ENCODE data around the gene CBLB.

CBLB gene

GRCh38 chr3:105620236-105620635 lies 248.6 kb downstream of the CBLB start:
- in situ Hi-C loops (cut with MboI; ENCODE audit: low sequenced_read_pairs, unreplicated experiment): no loop called here
- no peak for DNase-seq (ENCODE audit: low spot score)
- TF ChIP-seq, protein P1, sequence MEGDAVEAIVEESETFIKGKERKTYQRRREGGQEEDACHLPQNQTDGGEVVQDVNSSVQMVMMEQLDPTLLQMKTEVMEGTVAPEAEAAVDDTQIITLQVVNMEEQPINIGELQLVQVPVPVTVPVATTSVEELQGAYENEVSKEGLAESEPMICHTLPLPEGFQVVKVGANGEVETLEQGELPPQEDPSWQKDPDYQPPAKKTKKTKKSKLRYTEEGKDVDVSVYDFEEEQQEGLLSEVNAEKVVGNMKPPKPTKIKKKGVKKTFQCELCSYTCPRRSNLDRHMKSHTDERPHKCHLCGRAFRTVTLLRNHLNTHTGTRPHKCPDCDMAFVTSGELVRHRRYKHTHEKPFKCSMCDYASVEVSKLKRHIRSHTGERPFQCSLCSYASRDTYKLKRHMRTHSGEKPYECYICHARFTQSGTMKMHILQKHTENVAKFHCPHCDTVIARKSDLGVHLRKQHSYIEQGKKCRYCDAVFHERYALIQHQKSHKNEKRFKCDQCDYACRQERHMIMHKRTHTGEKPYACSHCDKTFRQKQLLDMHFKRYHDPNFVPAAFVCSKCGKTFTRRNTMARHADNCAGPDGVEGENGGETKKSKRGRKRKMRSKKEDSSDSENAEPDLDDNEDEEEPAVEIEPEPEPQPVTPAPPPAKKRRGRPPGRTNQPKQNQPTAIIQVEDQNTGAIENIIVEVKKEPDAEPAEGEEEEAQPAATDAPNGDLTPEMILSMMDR (IDR thresholded peaks at IDR 0.05; ENCODE audit: borderline replicate concordance, control extremely low read depth, extremely low read depth, insufficient read depth, missing control alignments): no peak

DNA sequence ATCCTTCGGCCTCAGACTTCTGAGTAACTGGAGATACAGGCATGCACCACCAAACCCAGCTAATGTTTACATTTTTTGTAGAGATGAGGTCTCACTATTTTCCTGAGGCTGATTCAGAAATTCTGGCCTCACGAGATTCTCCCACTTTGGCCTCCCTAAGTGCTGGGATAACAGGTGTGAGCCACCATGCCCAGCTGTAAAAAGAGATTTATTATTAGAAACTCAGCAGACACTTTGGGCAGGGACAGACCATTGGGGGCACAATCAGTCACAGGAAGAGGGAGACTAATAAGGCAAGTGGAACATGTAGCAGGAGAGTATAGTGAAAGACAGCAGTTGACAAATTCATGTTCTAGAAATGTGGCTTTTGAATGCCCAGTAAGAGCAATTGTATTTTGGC lies 249.2 kb downstream of the CBLB start:
- TF ChIP-seq, protein P1 (IDR thresholded peaks at IDR 0.05; ENCODE audit: borderline replicate concordance, control extremely low read depth, extremely low read depth, insufficient read depth, missing control alignments): no peak
- in situ Hi-C loops (cut with MboI; ENCODE audit: low sequenced_read_pairs, unreplicated experiment): no loop called here
- no peak for DNase-seq (ENCODE audit: low spot score)

GRCh38 chr3:105618556-105618955 lies 250.3 kb downstream of the CBLB start:
- DNase-seq (ENCODE audit: low spot score): no peak
- TF ChIP-seq, protein P1 (IDR thresholded peaks at IDR 0.05; ENCODE audit: borderline replicate concordance, control extremely low read depth, extremely low read depth, insufficient read depth, missing control alignments): no peak
- in situ Hi-C loops (cut with MboI; ENCODE audit: low sequenced_read_pairs, unreplicated experiment): no loop called here

DNA sequence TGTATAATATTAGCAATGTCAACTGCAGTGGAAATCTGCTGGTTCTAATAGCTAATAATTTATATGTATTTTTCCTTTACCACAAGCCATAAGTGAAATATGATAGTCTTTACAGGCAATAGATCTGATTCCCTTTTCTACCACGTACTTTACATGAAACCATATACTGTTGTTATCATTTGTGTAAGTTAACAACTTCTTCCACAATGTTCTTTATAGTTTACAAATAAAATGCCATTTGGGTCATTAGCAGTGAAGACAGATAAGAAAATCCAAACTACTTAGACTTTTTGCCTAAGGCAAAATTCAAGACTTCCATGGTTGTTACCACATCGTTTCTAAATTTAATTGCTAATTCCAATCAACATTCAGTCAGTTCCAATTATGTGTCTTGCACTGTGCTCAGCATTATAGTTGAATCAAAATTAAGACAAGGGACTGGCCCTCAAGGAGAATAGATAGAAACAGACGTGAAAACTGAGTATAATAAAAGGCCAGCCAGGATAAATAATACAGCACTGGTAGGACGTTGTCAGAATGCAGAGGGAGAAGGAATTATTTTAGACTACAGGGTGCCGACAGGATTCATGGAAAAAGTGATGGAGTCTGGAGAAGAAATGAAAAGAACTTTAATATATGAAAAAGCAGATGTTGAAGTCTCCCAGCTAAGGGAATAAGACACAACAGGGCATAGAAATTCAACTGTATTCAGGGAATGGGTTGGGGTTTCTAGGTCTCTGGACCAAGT lies 252.3 kb downstream of the CBLB start:
- no peak for DNase-seq (ENCODE audit: low spot score)
- TF ChIP-seq, protein P1 (IDR thresholded peaks at IDR 0.05; ENCODE audit: borderline replicate concordance, control extremely low read depth, extremely low read depth, insufficient read depth, missing control alignments): no peak
- in situ Hi-C loops (cut with MboI; ENCODE audit: low sequenced_read_pairs, unreplicated experiment): no loop called here

GRCh38 chr3:105615814-105616213 lies 253.0 kb downstream of the CBLB start:
- TF ChIP-seq, protein P1 (IDR thresholded peaks at IDR 0.05; ENCODE audit: borderline replicate concordance, control extremely low read depth, extremely low read depth, insufficient read depth, missing control alignments): no peak
- DNase-seq (ENCODE audit: low spot score): no peak
- in situ Hi-C loops (cut with MboI; ENCODE audit: low sequenced_read_pairs, unreplicated experiment): no loop called here

GRCh38 chr3:105614288-105615030 lies 254.4 kb downstream of the CBLB start:
- in situ Hi-C loops (cut with MboI; ENCODE audit: low sequenced_read_pairs, unreplicated experiment): no loop called here
- TF ChIP-seq, protein P1 (IDR thresholded peaks at IDR 0.05; ENCODE audit: borderline replicate concordance, control extremely low read depth, extremely low read depth, insufficient read depth, missing control alignments): no peak
- DNase-seq (ENCODE audit: low spot score): no peak
